OCI-LY1 (cell line): ENCODE data around the gene SPECC1L.

Experiments used
- CTCF ChIP-seq: fragments of 200-600 bp; sonication (generic), shearing (Covaris generic); IDR thresholded peaks from 2 replicates; pipeline ENCODE4 v1.5.1; 2017; ENCODE audit warnings: mild to moderate bottlenecking, antibody characterized with exemption, low read length, moderate library complexity, mixed read lengths
- EZH2 ChIP-seq: fragments of 200-600 bp; sonication (generic), shearing (Covaris generic); IDR thresholded peaks from 2 replicates; pipeline ENCODE4 v1.8.0; 2017; ENCODE audit warnings: borderline replicate concordance, mixed run types, mild to moderate bottlenecking, antibody characterized with exemption, low read length, moderate library complexity, mixed read lengths

GRCh38 chr22:24398409-24398808 is 127.8 kb downstream of the SPECC1L start:
- TF ChIP-seq CTCF (no peak), EZH2 (no peak)
